Central memory CD8-positive, alpha-beta T cell (primary cell): Measurements from ENCODE around the gene CTIF.
"Not testable (repeated sequence)": the region's sequence is repeated elsewhere in the genome, so short reads cannot be mapped to it uniquely, and the experiment has no call there.

Source experiments
- ATAC-seq: fragments of 150-1000 bp; cut with Tn5 transposase; replicated peaks from 2 replicates; pipeline ENCODE4 v1.10.0; 2022; ENCODE audit warnings: mild to moderate bottlenecking, moderate FRiP score, moderate number of reproducible peaks; ENCODE audit not compliant: poor library complexity, severe bottlenecking; ENCODE audit errors: extremely low read depth
- DNase-seq, 2 donors: peaks; one replicate each; pipeline ENCODE4 v3.0.0; 2021; ENCODE audit warnings: low spot score in 2 of 2
- H3K27ac Mint-ChIP-seq: one replicate; pipeline ENCODE4 v1.8.0; 2022; ENCODE audit warnings: low read depth, mild to moderate bottlenecking, moderate library complexity, mixed read lengths
- H3K27me3 Mint-ChIP-seq: one replicate; pipeline ENCODE4 v1.8.0; 2022; ENCODE audit warnings: mixed read lengths
- H3K36me3 Mint-ChIP-seq: one replicate; pipeline ENCODE4 v1.8.0; 2022; ENCODE audit warnings: mild to moderate bottlenecking, moderate library complexity, mixed read lengths; ENCODE audit not compliant: insufficient read depth
- H3K4me1 Mint-ChIP-seq: one replicate; pipeline ENCODE4 v1.8.0; 2022; ENCODE audit warnings: mixed read lengths
- H3K4me3 Mint-ChIP-seq: one replicate; pipeline ENCODE4 v1.8.0; 2022; ENCODE audit warnings: mild to moderate bottlenecking, moderate library complexity, mixed read lengths
- H3K9me3 Mint-ChIP-seq: one replicate; pipeline ENCODE4 v1.8.0; 2022; ENCODE audit warnings: mixed read lengths

The CTIF gene

GRCh38 chr18:48709371-48710062 lies 170.7 kb downstream of the CTIF start:
- Mint-ChIP-seq H3K27me3 (peaks cover 17% of the 10 kb centered on the region), H3K36me3 (no peaks in the 10 kb centered on the region), H3K4me3 (no peak overlapping the region), H3K4me1 (no peaks in the 10 kb centered on the region), H3K27ac (no peak overlapping the region), H3K9me3 (no peaks in the 10 kb centered on the region)
- DNase-seq (no peak), ATAC-seq (no peak)

- DNase-seq, result no peak
- H3K27me3 Mint-ChIP-seq, result peaks cover 17% of the 10 kb centered on the region
- peaks cover 4% of the 10 kb centered on the region for H3K4me1 Mint-ChIP-seq
- H3K9me3 Mint-ChIP-seq, result no peaks in the 10 kb centered on the region
- H3K36me3 Mint-ChIP-seq, result no peaks in the 10 kb centered on the region
- no peak overlapping the region for H3K27ac Mint-ChIP-seq
- no peak for ATAC-seq
- no peak overlapping the region for H3K4me3 Mint-ChIP-seq
These were observed 173.0 kb downstream of the CTIF start for GRCh38 chr18:48711651-48712486.

- no peak for DNase-seq
- Mint-ChIP-seq H3K27ac (no peak overlapping the region), H3K4me1 (peaks cover 4% of the 10 kb centered on the region), H3K9me3 (no peaks in the 10 kb centered on the region), H3K4me3 (no peak overlapping the region), H3K36me3 (no peaks in the 10 kb centered on the region), H3K27me3 (peaks cover 17% of the 10 kb centered on the region)
- no peak for ATAC-seq
These were observed 174.5 kb downstream of the CTIF start for GRCh38 chr18:48713309-48713708.

- Mint-ChIP-seq H3K9me3 (no peaks in the 10 kb centered on the region), H3K27ac (no peak overlapping the region), H3K4me1 (peaks cover 4% of the 10 kb centered on the region), H3K27me3 (peaks cover 17% of the 10 kb centered on the region), H3K4me3 (no peak overlapping the region), H3K36me3 (no peaks in the 10 kb centered on the region)
- ATAC-seq (no peak), DNase-seq (no peak)
These were observed 176.0 kb downstream of the CTIF start for GRCh38 chr18:48714873-48715272.

GRCh38 chr18:48715711-48716361 lies 177.0 kb downstream of the CTIF start:
- Mint-ChIP-seq H3K4me1 (peaks cover 4% of the 10 kb centered on the region), H3K9me3 (no peaks in the 10 kb centered on the region), H3K27ac (no peak overlapping the region), H3K36me3 (no peaks in the 10 kb centered on the region), H3K27me3 (peaks cover 17% of the 10 kb centered on the region), H3K4me3 (no peak overlapping the region)
- ATAC-seq (peak; percentile 28), DNase-seq (no peak)

GRCh38 chr18:48717227-48717626 lies 178.4 kb downstream of the CTIF start:
- not testable (repeated sequence) for H3K9me3 Mint-ChIP-seq, H3K4me3 Mint-ChIP-seq, DNase-seq, H3K36me3 Mint-ChIP-seq, H3K4me1 Mint-ChIP-seq, H3K27me3 Mint-ChIP-seq, H3K27ac Mint-ChIP-seq, ATAC-seq

GRCh38 chr18:48718251-48718959 lies 179.6 kb downstream of the CTIF start:
- peaks cover 4% of the 10 kb centered on the region for H3K4me1 Mint-ChIP-seq
- ATAC-seq (no peak), DNase-seq (no peak)
- no peaks in the 10 kb centered on the region for H3K9me3 Mint-ChIP-seq
- no peak overlapping the region for H3K4me3 Mint-ChIP-seq
- H3K27me3 Mint-ChIP-seq, result peaks cover 3% of the 10 kb centered on the region
- no peaks in the 10 kb centered on the region for H3K36me3 Mint-ChIP-seq
- H3K27ac Mint-ChIP-seq, result no peak overlapping the region

GRCh38 chr18:48719388-48719787 lies 180.6 kb downstream of the CTIF start:
- H3K4me3 Mint-ChIP-seq, result no peak overlapping the region
- H3K36me3 Mint-ChIP-seq, result no peaks in the 10 kb centered on the region
- H3K9me3 Mint-ChIP-seq, result no peaks in the 10 kb centered on the region
- no peak overlapping the region for H3K27ac Mint-ChIP-seq
- DNase-seq, result no peak
- H3K4me1 Mint-ChIP-seq, result peaks cover 4% of the 10 kb centered on the region
- no peaks in the 10 kb centered on the region for H3K27me3 Mint-ChIP-seq
- no peak for ATAC-seq

- H3K36me3 Mint-ChIP-seq, result no peaks in the 10 kb centered on the region
- no peaks in the 10 kb centered on the region for H3K9me3 Mint-ChIP-seq
- peaks cover 4% of the 10 kb centered on the region for H3K4me1 Mint-ChIP-seq
- no peak overlapping the region for H3K4me3 Mint-ChIP-seq
- no peaks in the 10 kb centered on the region for H3K27me3 Mint-ChIP-seq
- no peak overlapping the region for H3K27ac Mint-ChIP-seq
- ATAC-seq (no peak), DNase-seq (no peak)
These were observed 181.3 kb downstream of the CTIF start for GRCh38 chr18:48719974-48720654.

- no peak for DNase-seq
- Mint-ChIP-seq H3K27me3 (no peaks in the 10 kb centered on the region), H3K9me3 (no peaks in the 10 kb centered on the region), H3K27ac (no peak overlapping the region), H3K4me1 (peaks cover under 1% of the 10 kb centered on the region), H3K36me3 (no peaks in the 10 kb centered on the region), H3K4me3 (no peak overlapping the region)
- no peak for ATAC-seq
These were observed 181.8 kb downstream of the CTIF start for GRCh38 chr18:48720655-48721025.

- Mint-ChIP-seq H3K4me3 (no peak overlapping the region), H3K9me3 (no peaks in the 10 kb centered on the region), H3K36me3 (no peaks in the 10 kb centered on the region), H3K27ac (no peak overlapping the region), H3K4me1 (no peaks in the 10 kb centered on the region), H3K27me3 (no peaks in the 10 kb centered on the region)
- DNase-seq, result no peak
- no peak for ATAC-seq
These were observed 182.5 kb downstream of the CTIF start for GRCh38 chr18:48721312-48721711.

- H3K4me3 Mint-ChIP-seq, result no peak overlapping the region
- no peaks in the 10 kb centered on the region for H3K27me3 Mint-ChIP-seq
- H3K9me3 Mint-ChIP-seq, result no peaks in the 10 kb centered on the region
- H3K4me1 Mint-ChIP-seq, result no peaks in the 10 kb centered on the region
- no peaks in the 10 kb centered on the region for H3K36me3 Mint-ChIP-seq
- no peak for DNase-seq
- ATAC-seq, result no peak
- no peak overlapping the region for H3K27ac Mint-ChIP-seq
These were observed 184.2 kb downstream of the CTIF start for GRCh38 chr18:48723016-48723415.
